ENCODE data around the gene ARFGEF2.

The ARFGEF2 gene

DNA sequence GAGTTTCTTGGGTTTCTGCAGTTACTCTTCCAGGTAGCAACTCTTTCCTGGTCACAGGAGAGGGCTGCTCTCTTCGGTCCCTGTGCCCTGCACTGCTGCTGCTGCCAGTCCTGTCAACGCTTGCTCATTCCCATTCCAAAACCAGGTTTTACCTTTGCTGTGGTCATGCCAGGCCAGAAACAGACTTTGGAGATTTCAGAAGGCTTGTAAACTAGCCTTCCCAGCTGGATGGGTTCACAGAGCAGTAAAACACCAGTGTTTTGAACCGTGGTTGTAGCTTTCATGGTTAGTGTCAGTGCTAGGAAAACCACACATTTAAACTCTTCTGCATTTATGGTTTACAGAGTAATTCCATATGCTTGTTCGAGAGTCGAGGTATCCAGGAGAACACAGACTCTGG is 16.2 kb downstream of the ARFGEF2 start:
- Histone ChIP-seq H3K4me3 (ENCODE audit: low read length) (no peak overlapping the region), H2AFZ (ENCODE audit: low read depth, low read length) (no peak overlapping the region), H3K4me2 (ENCODE audit: low read length) (no peak overlapping the region), H3K9me3 (ENCODE audit: insufficient read depth, low read length) (no peaks in the 10 kb centered on the region), H3K4me1 (ENCODE audit: low read length) (no peaks in the 10 kb centered on the region), H3K27me3 (ENCODE audit: low read depth, low read length) (no peaks in the 10 kb centered on the region), H4K20me1 (ENCODE audit: insufficient read depth, low read length) (peaks cover 51% of the 10 kb centered on the region), H3K27ac (ENCODE audit: low read length) (no peak overlapping the region), H3K36me3 (replicated peaks; ENCODE audit: low read depth, low read length) (peaks cover 14% of the 10 kb centered on the region), H3K9ac (ENCODE audit: low read length) (no peak overlapping the region), H3K79me2 (ENCODE audit: low read length) (peaks cover 59% of the 10 kb centered on the region)
- no peak for TF ChIP-seq EZH2phosphoT487 (IDR thresholded peaks at IDR 0.05; ENCODE audit: low read depth)
- TF ChIP-seq, protein P1, sequence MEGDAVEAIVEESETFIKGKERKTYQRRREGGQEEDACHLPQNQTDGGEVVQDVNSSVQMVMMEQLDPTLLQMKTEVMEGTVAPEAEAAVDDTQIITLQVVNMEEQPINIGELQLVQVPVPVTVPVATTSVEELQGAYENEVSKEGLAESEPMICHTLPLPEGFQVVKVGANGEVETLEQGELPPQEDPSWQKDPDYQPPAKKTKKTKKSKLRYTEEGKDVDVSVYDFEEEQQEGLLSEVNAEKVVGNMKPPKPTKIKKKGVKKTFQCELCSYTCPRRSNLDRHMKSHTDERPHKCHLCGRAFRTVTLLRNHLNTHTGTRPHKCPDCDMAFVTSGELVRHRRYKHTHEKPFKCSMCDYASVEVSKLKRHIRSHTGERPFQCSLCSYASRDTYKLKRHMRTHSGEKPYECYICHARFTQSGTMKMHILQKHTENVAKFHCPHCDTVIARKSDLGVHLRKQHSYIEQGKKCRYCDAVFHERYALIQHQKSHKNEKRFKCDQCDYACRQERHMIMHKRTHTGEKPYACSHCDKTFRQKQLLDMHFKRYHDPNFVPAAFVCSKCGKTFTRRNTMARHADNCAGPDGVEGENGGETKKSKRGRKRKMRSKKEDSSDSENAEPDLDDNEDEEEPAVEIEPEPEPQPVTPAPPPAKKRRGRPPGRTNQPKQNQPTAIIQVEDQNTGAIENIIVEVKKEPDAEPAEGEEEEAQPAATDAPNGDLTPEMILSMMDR (IDR thresholded peaks at IDR 0.05; ENCODE audit: low read depth, low read length) = no peak

DNA sequence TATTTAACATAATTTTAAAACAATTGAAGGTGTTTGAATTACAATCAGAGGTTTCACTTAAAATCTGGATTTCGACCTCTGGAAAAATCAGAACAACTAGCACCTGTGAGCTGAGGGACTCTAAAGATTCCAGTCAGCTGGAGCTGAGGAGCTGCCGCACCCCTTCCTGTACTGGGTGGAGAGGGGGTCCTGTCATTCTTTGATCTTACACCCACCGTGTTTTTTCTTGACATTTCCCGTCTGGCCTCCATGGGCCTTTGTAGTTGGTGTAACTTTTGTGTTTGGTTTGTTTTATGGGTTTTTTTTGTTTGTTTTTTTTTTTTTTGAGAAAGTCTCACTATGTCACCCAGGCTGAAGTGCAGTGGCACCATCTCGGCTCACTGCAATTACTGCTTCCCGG is 17.2 kb downstream of the ARFGEF2 start:
- H3K79me2 ChIP-seq (ENCODE audit: low read length) = peaks cover 49% of the 10 kb centered on the region
- no peak overlapping the region for H3K27ac ChIP-seq (ENCODE audit: low read length)
- no peaks in the 10 kb centered on the region for H3K27me3 ChIP-seq (ENCODE audit: low read depth, low read length)
- no peaks in the 10 kb centered on the region for H3K4me1 ChIP-seq (ENCODE audit: low read length)
- H3K9ac ChIP-seq (ENCODE audit: low read length) = no peak overlapping the region
- H3K9me3 ChIP-seq (ENCODE audit: insufficient read depth, low read length) = no peaks in the 10 kb centered on the region
- no peak overlapping the region for H3K4me2 ChIP-seq (ENCODE audit: low read length)
- no peak overlapping the region for H3K4me3 ChIP-seq (ENCODE audit: low read length)
- peaks cover 42% of the 10 kb centered on the region for H4K20me1 ChIP-seq (ENCODE audit: insufficient read depth, low read length)
- no peak for TF ChIP-seq EZH2phosphoT487 (IDR thresholded peaks at IDR 0.05; ENCODE audit: low read depth)
- TF ChIP-seq, protein P1 (IDR thresholded peaks at IDR 0.05; ENCODE audit: low read depth, low read length) = no peak
- no peak overlapping the region for H2AFZ ChIP-seq (ENCODE audit: low read depth, low read length)
- H3K36me3 ChIP-seq (replicated peaks; ENCODE audit: low read depth, low read length) = peaks cover 16% of the 10 kb centered on the region

DNA sequence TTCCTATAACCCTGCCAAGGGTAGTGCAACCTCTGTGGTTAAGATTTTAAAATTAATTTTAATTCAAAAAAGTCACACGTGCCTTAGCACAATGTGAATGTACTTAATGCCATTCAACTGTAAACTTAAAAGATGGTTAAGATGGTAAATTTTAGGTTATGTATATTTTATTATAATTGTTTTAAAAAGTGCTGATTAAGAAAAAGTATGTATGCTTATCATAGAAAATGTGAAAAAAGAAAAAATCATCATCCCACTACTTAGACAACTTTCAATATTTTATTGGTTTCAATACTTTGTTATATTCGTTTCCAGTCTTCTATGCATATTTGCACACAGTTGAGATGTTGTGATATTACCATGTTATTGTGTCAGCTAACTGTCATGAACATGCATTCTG is 18.7 kb downstream of the ARFGEF2 start:
- peaks cover 40% of the 10 kb centered on the region; the same call in 1 of the 2 replicates for H4K20me1 ChIP-seq (ENCODE audit: insufficient read depth, low read length)
- H3K27ac ChIP-seq (ENCODE audit: low read length) = no peak overlapping the region
- H3K4me3 ChIP-seq (ENCODE audit: low read length) = no peak overlapping the region
- H2AFZ ChIP-seq (ENCODE audit: low read depth, low read length) = no peak overlapping the region
- H3K36me3 ChIP-seq (replicated peaks; ENCODE audit: low read depth, low read length) = peaks cover 24% of the 10 kb centered on the region
- no peaks in the 10 kb centered on the region for H3K9me3 ChIP-seq (ENCODE audit: insufficient read depth, low read length)
- no peak overlapping the region for H3K4me2 ChIP-seq (ENCODE audit: low read length)
- H3K27me3 ChIP-seq (ENCODE audit: low read depth, low read length) = no peaks in the 10 kb centered on the region
- TF ChIP-seq, protein P1 (IDR thresholded peaks at IDR 0.05; ENCODE audit: low read depth, low read length) = no peak
- TF ChIP-seq EZH2phosphoT487 (IDR thresholded peaks at IDR 0.05; ENCODE audit: low read depth) = no peak
- no peak overlapping the region for H3K9ac ChIP-seq (ENCODE audit: low read length)
- H3K4me1 ChIP-seq (ENCODE audit: low read length) = no peaks in the 10 kb centered on the region
- H3K79me2 ChIP-seq (ENCODE audit: low read length) = peaks cover 38% of the 10 kb centered on the region

DNA sequence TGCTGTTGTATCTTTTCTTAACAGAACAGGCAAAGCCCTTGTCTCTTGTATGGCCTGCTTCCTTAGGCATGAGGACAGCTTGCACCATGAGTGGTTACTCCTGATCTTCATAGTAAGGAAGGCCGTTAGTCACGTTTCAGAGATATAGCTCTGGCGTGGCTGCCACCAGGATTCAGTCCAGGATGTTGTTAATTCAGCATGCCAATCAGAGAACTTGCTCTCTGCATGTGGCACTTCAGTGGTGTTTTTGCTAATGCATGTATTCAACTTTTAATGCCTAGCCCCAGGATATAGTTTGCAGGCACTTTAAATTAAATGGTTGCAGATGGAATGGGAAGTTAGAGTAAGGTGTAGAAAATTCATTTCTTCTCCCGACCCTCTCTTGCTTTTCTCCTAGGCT is 20.0 kb downstream of the ARFGEF2 start:
- no peak for TF ChIP-seq EZH2phosphoT487 (IDR thresholded peaks at IDR 0.05; ENCODE audit: low read depth)
- TF ChIP-seq, protein P1 (IDR thresholded peaks at IDR 0.05; ENCODE audit: low read depth, low read length) = no peak
- H3K9ac ChIP-seq (ENCODE audit: low read length) = no peak overlapping the region
- H3K36me3 ChIP-seq (replicated peaks; ENCODE audit: low read depth, low read length) = peaks cover 29% of the 10 kb centered on the region
- no peak overlapping the region for H3K4me3 ChIP-seq (ENCODE audit: low read length)
- H4K20me1 ChIP-seq (ENCODE audit: insufficient read depth, low read length) = peaks cover 40% of the 10 kb centered on the region; the same call in 1 of the 2 replicates
- no peaks in the 10 kb centered on the region for H3K4me1 ChIP-seq (ENCODE audit: low read length)
- H3K27me3 ChIP-seq (ENCODE audit: low read depth, low read length) = no peaks in the 10 kb centered on the region
- peaks cover 38% of the 10 kb centered on the region for H3K79me2 ChIP-seq (ENCODE audit: low read length)
- no peak overlapping the region for H3K4me2 ChIP-seq (ENCODE audit: low read length)
- H2AFZ ChIP-seq (ENCODE audit: low read depth, low read length) = no peak overlapping the region
- H3K27ac ChIP-seq (ENCODE audit: low read length) = no peak overlapping the region
- H3K9me3 ChIP-seq (ENCODE audit: insufficient read depth, low read length) = no peaks in the 10 kb centered on the region
